Adrenal gland (tissue), 12 donors: Measurements from ENCODE around the gene PIMREG. TPM values are rescaled to one million over a fixed set of nuclear protein-coding genes. Genes with fewer than 3 reads are reported as not detected.

Experiments
- DNase-seq, 7 donors: peaks; one replicate each; pipeline ENCODE4 v3.0.0-alpha.2; 2019 to 2020
- H3K27ac ChIP-seq, 5 donors: fragments of 200-600 bp; sonication (generic) in 4 of 5; 1 replicate in 3 of 5; 2 replicates in 2 of 5; pipeline versions ENCODE4 v1.5.1 to v1.8.0; 2016 to 2020; ENCODE audit warnings: mild to moderate bottlenecking in 1 of 5
- H3K27me3 ChIP-seq: fragments of 200-600 bp; 2 replicates; pipeline ENCODE4 v1.8.0; 2021
- H3K36me3 ChIP-seq, 2 donors: fragments of 200-600 bp; replicated peaks in 1 of 2; 1 replicate in 1 of 2; 2 replicates in 1 of 2; pipeline versions ENCODE4 v1.5.1 to v1.8.0; 2018 to 2022
- H3K4me1 ChIP-seq, 2 donors: fragments of 200-600 bp; replicated peaks in 1 of 2; 1 replicate in 1 of 2; 2 replicates in 1 of 2; pipeline versions ENCODE4 v1.5.1 to v1.8.0; 2018 to 2021
- H3K4me3 ChIP-seq, 4 donors: fragments of 200-600 bp; sonication (generic) in 3 of 4; one replicate each; pipeline ENCODE4 v1.5.1; 2016 to 2018
- H3K9me3 ChIP-seq, 3 donors: fragments of 200-600 bp; sonication (generic) in 1 of 3; replicated peaks in 1 of 3; 1 replicate in 2 of 3; 2 replicates in 1 of 3; pipeline versions ENCODE4 v1.5.1 to v1.8.0; 2016 to 2021
- POLR2A ChIP-seq, 2 donors: fragments of 450-650 bp; IDR thresholded peaks; one replicate each; pipeline ENCODE4 v1.6.1; 2017; ENCODE audit warnings: antibody characterized with exemption in 2 of 2, mild to moderate bottlenecking in 2 of 2, moderate library complexity in 1 of 2
- WGBS, 4 donors: extraction: QIAGEN DNeasy Blood & Tissue Kit in 2 of 4; methylation state at CpG; one replicate each; pipeline versions ENCODE4 v1.1.5 to v1.1.7; 2013 to 2017; 5-methylcytosine and 5-hydroxymethylcytosine counted together
- intact Hi-C, 2 donors: fragments of 100-400 bp; cut with DNase I; formaldehyde crosslinking; loops; one replicate each; pipeline versions ENCODE4 v1.14.1 to v1.15.0; 2022 to 2023
- polyA plus RNA-seq, 3 donors: library from polyadenylated mRNA; stranded (reverse); fragments of 200-250 nt in 2 of 3; fragments of 350-450 nt in 1 of 3; fragmentation: Illumina TruSeq in 1 of 3; extraction: RNeasy Lipid Tissue Mini Kit (QIAGEN cat#74804) in 1 of 3; gene quantifications; one replicate each; pipeline ENCODE4 v1.2.3, GENCODE V29; 2013 to 2014
- total RNA-seq, 9 donors: library from RNA; depleted of rRNA in 4 of 9; stranded (reverse); fragments of >200 nt in 4 of 9; fragments of 120-200 nt in 1 of 9; fragmentation: NEBNext Ultra II Directional in 1 of 9; extraction: Animal tissue kit (Norgen Biotek cat#: 25700) in 1 of 9; gene quantifications; one replicate each; pipeline versions ENCODE4 v1.1.0 to v1.2.4, GENCODE V29; 2013 to 2023
- TF ChIP-seq, protein P1 (sequence below), 6 experiments: fragments of 450-650 bp in 4 of 6; fragments of 200-600 bp in 2 of 6; sonication (generic) in 1 of 6; IDR thresholded peaks; 1 replicate in 5 of 6; 2 replicates in 1 of 6; pipeline versions ENCODE4 v1.5.1 to v1.8.0; 2016 to 2021; ENCODE audit warnings: antibody characterized with exemption in 6 of 6, mild to moderate bottlenecking in 2 of 6, moderate library complexity in 1 of 6
- donor health status: healthy with polysubstance abuse.
- donor health status: Bipolar disorder and iron deficiency.
- donor health status: DM: yes; HTN: yes; CAD: no.
- donor health status: DM: no; HTN: no; CAD: no.
- donor health status: DM: no; HTN: no; CAD: no.
- donor health status: DM: yes; HTN: yes; CAD: no.

The PIMREG gene
- total and polyA plus RNA-seq, 12 donors = 0.72 to 8.4 (median 2.5) TPM

DNA sequence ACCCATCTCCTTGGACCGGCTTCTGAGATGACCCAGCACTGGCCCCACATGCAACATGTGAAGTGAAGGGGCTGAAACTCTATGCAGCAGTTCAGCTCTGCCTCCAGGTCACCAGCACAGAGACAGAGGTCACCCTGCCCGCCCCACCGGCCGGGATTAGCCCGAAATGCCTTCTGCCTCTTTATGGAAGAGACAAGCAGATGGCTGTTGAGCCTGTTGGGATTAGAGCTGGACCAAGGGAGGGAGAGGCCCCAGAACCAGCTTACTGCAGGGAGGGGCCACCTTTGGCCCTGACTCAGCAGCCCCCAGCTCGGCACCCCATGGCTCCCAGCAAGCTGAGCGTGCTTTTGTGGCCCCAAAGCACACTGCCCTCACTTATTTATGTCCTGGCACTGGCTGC lies 15.0 kb upstream of the PIMREG start:
- DNase-seq = no peak
- Histone ChIP-seq H3K9me3 (no peaks in the 10 kb centered on the region), H3K4me3 (no peak overlapping the region), H3K4me1 (peaks cover 0 to 4% of the 10 kb centered on the region in 2 donors), H3K27me3 (no peaks in the 10 kb centered on the region), H3K27ac (no peak overlapping the region), H3K36me3 (no peaks in the 10 kb centered on the region)
- TF ChIP-seq, protein P1, sequence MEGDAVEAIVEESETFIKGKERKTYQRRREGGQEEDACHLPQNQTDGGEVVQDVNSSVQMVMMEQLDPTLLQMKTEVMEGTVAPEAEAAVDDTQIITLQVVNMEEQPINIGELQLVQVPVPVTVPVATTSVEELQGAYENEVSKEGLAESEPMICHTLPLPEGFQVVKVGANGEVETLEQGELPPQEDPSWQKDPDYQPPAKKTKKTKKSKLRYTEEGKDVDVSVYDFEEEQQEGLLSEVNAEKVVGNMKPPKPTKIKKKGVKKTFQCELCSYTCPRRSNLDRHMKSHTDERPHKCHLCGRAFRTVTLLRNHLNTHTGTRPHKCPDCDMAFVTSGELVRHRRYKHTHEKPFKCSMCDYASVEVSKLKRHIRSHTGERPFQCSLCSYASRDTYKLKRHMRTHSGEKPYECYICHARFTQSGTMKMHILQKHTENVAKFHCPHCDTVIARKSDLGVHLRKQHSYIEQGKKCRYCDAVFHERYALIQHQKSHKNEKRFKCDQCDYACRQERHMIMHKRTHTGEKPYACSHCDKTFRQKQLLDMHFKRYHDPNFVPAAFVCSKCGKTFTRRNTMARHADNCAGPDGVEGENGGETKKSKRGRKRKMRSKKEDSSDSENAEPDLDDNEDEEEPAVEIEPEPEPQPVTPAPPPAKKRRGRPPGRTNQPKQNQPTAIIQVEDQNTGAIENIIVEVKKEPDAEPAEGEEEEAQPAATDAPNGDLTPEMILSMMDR (IDR thresholded peaks at IDR 0.05) = no peak
- TF ChIP-seq POLR2A (IDR thresholded peaks at IDR 0.05) = no peak
- 87 to 100% (median 90%) methylated on average over 1 to 7 of the region's 7 CpGs for WGBS, 4 donors
- intact Hi-C loops = loop anchor here (5.0 to 10.0 kb wide), 2 partner anchors 724 to 842 kb away; no protein-coding TSS in a partner anchor

DNA sequence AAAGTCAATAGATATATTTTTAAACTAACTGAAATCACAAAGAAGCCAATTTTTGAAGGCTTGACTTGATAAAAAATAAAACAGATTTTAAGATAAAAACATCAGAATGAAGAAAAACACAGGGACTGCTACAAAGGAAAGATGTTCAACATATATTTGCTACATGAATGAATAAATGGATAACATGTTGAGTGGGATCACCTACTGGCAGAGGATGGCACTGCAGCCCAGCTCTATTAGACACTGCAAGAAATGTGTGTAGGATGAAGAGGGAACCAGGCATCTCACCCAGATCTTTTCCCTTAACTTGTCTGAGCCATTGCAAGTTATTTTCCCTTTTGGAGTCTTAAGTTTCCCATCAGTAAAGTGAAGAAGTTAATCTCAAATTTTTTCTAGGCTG lies 13.5 kb upstream of the PIMREG start:
- TF ChIP-seq, protein P1 (IDR thresholded peaks at IDR 0.05) = peak in 1 of 6 experiments; percentile 7
- TF ChIP-seq POLR2A (IDR thresholded peaks at IDR 0.05) = no peak
- Histone ChIP-seq H3K4me3 (no peak overlapping the region), H3K36me3 (no peaks in the 10 kb centered on the region), H3K9me3 (no peaks in the 10 kb centered on the region), H3K4me1 (peaks cover 0 to 4% of the 10 kb centered on the region in 2 donors), H3K27ac (no peak overlapping the region), H3K27me3 (no peaks in the 10 kb centered on the region)
- intact Hi-C loops = no loop called here
- no peak for DNase-seq

DNA sequence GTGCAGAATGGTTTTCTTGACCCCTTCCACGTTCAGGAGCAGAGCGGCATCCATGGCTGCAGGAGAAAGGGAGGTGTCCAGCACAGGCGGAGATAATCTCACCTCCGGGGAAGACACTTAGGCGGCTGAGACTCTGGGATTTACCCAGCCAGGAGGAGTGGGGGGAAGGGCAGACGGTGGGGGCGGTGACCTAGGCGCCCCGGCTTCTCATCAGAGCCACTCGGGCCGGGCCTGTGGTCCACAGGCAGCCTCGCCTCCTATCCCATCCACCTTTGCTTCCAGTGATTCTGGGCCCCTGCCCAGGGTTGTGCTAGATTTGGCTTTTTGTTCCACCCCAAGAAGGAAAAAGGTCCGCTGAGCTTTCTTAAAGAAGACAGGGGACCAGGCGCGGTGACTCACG lies 9.2 kb upstream of the PIMREG start, which contains the start of gene AIPL1:
TSS of gene AIPL1 (minus strand) at position 71 of the 400 bp plus-strand sequence. CDS start at position 54, 17 bp downstream.
- no peaks in the 10 kb centered on the region for H3K27me3 ChIP-seq
- intact Hi-C loops = no loop called here
- no peaks in the 10 kb centered on the region for H3K36me3 ChIP-seq
- TF ChIP-seq, protein P1 (IDR thresholded peaks at IDR 0.05) = no peak
- TF ChIP-seq POLR2A (IDR thresholded peaks at IDR 0.05) = no peak
- DNase-seq = no peak
- no peak within 1 kb of the TSS for H3K27ac ChIP-seq
- WGBS, 4 donors = 80 to 86% (median 83%) methylated on average over 6 to 16 of the region's 16 CpGs
- H3K9me3 ChIP-seq = no peaks in the 10 kb centered on the region
- H3K4me1 ChIP-seq = no peaks in the 10 kb centered on the region
- no peak within 1 kb of the TSS for H3K4me3 ChIP-seq

DNA sequence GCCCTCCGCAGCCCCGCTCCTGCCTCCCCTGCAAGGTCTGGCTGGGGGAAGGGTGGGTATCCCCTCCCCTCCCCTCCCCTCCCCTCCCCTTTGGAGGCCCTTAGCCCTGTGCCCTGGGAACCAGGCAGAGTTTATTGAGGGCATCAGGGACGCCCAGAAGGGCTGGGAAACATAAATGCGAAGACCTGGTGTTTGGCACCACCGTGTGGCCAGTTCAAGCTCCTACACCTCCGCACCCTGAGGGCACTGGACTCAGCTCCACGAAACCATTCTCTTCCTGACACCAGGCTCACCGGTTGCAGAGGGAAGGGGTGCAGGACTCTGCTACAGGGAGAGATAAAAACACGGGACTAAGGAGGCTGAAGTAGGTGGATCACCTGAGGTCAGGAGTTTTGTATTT lies 8.3 kb upstream of the PIMREG start:
- Histone ChIP-seq H3K4me3 (no peak overlapping the region), H3K36me3 (no peaks in the 10 kb centered on the region), H3K27me3 (no peaks in the 10 kb centered on the region), H3K4me1 (no peaks in the 10 kb centered on the region), H3K27ac (no peak overlapping the region), H3K9me3 (no peaks in the 10 kb centered on the region)
- WGBS, 4 donors = 14 to 19% (median 17%) methylated on average over 6 to 9 of the region's 9 CpGs
- intact Hi-C loops = no loop called here
- peak; percentile 60 to 83 (median 73) for DNase-seq
- TF ChIP-seq, protein P1 (IDR thresholded peaks at IDR 0.05) = peak; percentile 70 to 84 (median 80)
- TF ChIP-seq POLR2A (IDR thresholded peaks at IDR 0.05) = no peak
